GM19025 (cell line): ENCODE results near the gene SLC8A3.
A peak's percentile ranks its signal among the peaks of the same experiment; 100 is the strongest.
"Not testable (repeated sequence)": the region's sequence is repeated elsewhere in the genome, so short reads cannot be mapped to it uniquely, and the experiment has no call there.

ENCODE experiments used
- ATAC-seq: cut with Tn5 transposase; IDR thresholded peaks from one replicate; pipeline ENCODE4 v1.9.1; 2021; ENCODE audit warnings: mild to moderate bottlenecking, low read depth, moderate library complexity; ENCODE audit not compliant: unreplicated experiment

Gene SLC8A3

GRCh38 chr14:70188659-70189455 lies at the start of gene SLC8A3:
SLC8A3 (minus strand) TSS chr14:70188951; CDS start chr14:70168422, 20,529 bp downstream.
- ATAC-seq = peak; percentile 38

- ATAC-seq = no peak
These were observed 49.0 kb upstream of the SLC8A3 start for GRCh38 chr14:70237710-70238109.

- ATAC-seq = no peak
These were observed 45.6 kb upstream of the SLC8A3 start for GRCh38 chr14:70234066-70234950.

GRCh38 chr14:70231756-70232544 lies 43.2 kb upstream of the SLC8A3 start:
- not testable (repeated sequence) for ATAC-seq

GRCh38 chr14:70229877-70230640 lies 41.3 kb upstream of the SLC8A3 start:
- ATAC-seq = not testable (repeated sequence)

GRCh38 chr14:70213721-70214282 lies 25.1 kb upstream of the SLC8A3 start:
- ATAC-seq = no peak

GRCh38 chr14:70212752-70213151 lies 24.0 kb upstream of the SLC8A3 start:
- no peak for ATAC-seq

GRCh38 chr14:70208380-70208779 lies 19.6 kb upstream of the SLC8A3 start:
- ATAC-seq = no peak

GRCh38 chr14:70203686-70204085 lies 14.9 kb upstream of the SLC8A3 start:
- no peak for ATAC-seq

- no peak for ATAC-seq
These were observed 13.2 kb upstream of the SLC8A3 start for GRCh38 chr14:70201994-70202393.

- no peak for ATAC-seq
These were observed 4.6 kb upstream of the SLC8A3 start for GRCh38 chr14:70193396-70193795.

- ATAC-seq = no peak
These were observed 4.2 kb upstream of the SLC8A3 start for GRCh38 chr14:70192915-70193314.

- no peak for ATAC-seq
These were observed 1.4 kb upstream of the SLC8A3 start for GRCh38 chr14:70190156-70190555.

- ATAC-seq = no peak
These were observed 816 bp upstream of the SLC8A3 start for GRCh38 chr14:70189456-70190077.

- peak; percentile 16 for ATAC-seq
These were observed 461 bp downstream of the SLC8A3 start for GRCh38 chr14:70188322-70188658.

GRCh38 chr14:70186900-70187451 lies 1.8 kb downstream of the SLC8A3 start:
- ATAC-seq = no peak

GRCh38 chr14:70183991-70184390 lies 4.8 kb downstream of the SLC8A3 start:
- no peak for ATAC-seq

- ATAC-seq = no peak
These were observed 7.5 kb downstream of the SLC8A3 start for GRCh38 chr14:70181276-70181675.

GRCh38 chr14:70180718-70181117 lies 8.0 kb downstream of the SLC8A3 start:
- ATAC-seq = no peak
